Peyer's patch (tissue), 4 donors: ENCODE measurements around the gene BGN. TPM values are rescaled to one million over a fixed set of nuclear protein-coding genes. Genes with fewer than 3 reads are reported as not detected.

Source experiments
- DNase-seq, 3 donors: peaks; one replicate each; pipeline ENCODE4 v3.0.0-alpha.2; 2017 to 2019
- H3K27ac ChIP-seq, 4 donors: fragments of 200-600 bp; sonication (generic); one replicate each; pipeline ENCODE4 v1.5.1; 2016 to 2019
- H3K27me3 ChIP-seq, 2 donors: fragments of 200-600 bp; sonication (generic); one replicate each; pipeline ENCODE4 v1.5.1; 2019
- H3K36me3 ChIP-seq, 3 donors: fragments of 200-600 bp; sonication (generic); one replicate each; pipeline ENCODE4 v1.5.1; 2016 to 2019
- H3K4me1 ChIP-seq, 4 donors: fragments of 200-600 bp; sonication (generic); one replicate each; pipeline ENCODE4 v1.5.1; 2016 to 2019
- H3K4me3 ChIP-seq, 4 donors: fragments of 200-600 bp; sonication (generic); 1 replicate in 3 of 4; 2 replicates in 1 of 4; pipeline ENCODE4 v1.5.1; 2016 to 2019; ENCODE audit warnings: mild to moderate bottlenecking in 1 of 4
- H3K9me3 ChIP-seq, 4 donors: fragments of 200-600 bp; sonication (generic); one replicate each; pipeline ENCODE4 v1.5.1; 2016 to 2019; ENCODE audit warnings: mild to moderate bottlenecking in 1 of 4
- POLR2A ChIP-seq, 2 donors: fragments of 450-650 bp; IDR thresholded peaks; one replicate each; pipeline ENCODE4 v1.5.1; 2017; ENCODE audit warnings: antibody characterized with exemption in 2 of 2, mild to moderate bottlenecking in 2 of 2, moderate library complexity in 2 of 2
- total RNA-seq, 4 donors: library from RNA; depleted of rRNA; stranded (reverse); fragments of >200 nt; gene quantifications; one replicate each; pipeline ENCODE4 v1.1.0, GENCODE V29; 2016
- TF ChIP-seq, protein P1 (sequence below), 6 experiments: fragments of 450-650 bp in 4 of 6; fragments of 200-600 bp in 2 of 6; sonication (generic) in 1 of 6; IDR thresholded peaks; one replicate each; pipeline ENCODE4 v1.5.1; 2017 to 2019; ENCODE audit warnings: antibody characterized with exemption in 6 of 6, mild to moderate bottlenecking in 3 of 6, moderate library complexity in 1 of 6

The BGN gene
- total RNA-seq, 4 donors from 2014 or later = 2.5 to 28.9 (median 11.7) TPM

DNA sequence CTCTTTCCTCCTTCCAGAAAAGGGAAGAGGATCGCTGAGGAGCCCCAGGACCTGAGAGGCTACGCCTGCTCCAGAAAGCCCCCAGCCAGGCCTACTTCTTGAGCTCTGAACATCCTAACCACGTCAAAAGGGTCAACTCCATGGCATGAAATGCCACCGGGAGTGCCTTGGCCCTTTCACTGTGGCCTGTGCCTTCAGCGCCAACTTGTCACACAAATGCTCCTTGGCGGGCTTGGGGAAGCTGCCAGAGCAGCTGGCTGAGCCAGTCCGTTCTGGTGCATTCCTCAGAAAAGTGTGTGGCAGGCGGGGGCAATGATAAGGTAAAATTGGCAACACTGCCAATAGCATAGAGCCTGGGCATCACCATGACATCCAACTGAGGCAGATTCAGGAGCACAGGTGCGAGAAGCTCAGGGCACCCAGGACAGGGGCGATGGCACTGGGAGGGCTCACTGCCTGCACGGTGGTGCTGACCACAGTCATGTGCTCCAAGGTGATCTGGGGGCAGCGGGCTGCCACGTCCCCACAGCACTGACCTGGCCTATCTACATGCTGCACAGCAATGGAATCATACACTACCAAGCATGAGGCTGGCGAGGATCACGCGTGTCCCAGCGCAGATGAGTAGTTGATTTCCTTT lies 36.8 kb upstream of the BGN start:
- no peaks in the 10 kb centered on the region for H3K9me3 ChIP-seq
- H3K27ac ChIP-seq = no peak overlapping the region
- no peak overlapping the region for H3K4me3 ChIP-seq
- H3K27me3 ChIP-seq = no peaks in the 10 kb centered on the region
- TF ChIP-seq, protein P1, sequence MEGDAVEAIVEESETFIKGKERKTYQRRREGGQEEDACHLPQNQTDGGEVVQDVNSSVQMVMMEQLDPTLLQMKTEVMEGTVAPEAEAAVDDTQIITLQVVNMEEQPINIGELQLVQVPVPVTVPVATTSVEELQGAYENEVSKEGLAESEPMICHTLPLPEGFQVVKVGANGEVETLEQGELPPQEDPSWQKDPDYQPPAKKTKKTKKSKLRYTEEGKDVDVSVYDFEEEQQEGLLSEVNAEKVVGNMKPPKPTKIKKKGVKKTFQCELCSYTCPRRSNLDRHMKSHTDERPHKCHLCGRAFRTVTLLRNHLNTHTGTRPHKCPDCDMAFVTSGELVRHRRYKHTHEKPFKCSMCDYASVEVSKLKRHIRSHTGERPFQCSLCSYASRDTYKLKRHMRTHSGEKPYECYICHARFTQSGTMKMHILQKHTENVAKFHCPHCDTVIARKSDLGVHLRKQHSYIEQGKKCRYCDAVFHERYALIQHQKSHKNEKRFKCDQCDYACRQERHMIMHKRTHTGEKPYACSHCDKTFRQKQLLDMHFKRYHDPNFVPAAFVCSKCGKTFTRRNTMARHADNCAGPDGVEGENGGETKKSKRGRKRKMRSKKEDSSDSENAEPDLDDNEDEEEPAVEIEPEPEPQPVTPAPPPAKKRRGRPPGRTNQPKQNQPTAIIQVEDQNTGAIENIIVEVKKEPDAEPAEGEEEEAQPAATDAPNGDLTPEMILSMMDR (IDR thresholded peaks at IDR 0.05) = no peak
- no peak for TF ChIP-seq POLR2A (IDR thresholded peaks at IDR 0.05)
- no peaks in the 10 kb centered on the region for H3K4me1 ChIP-seq
- DNase-seq = no peak
- peaks cover 0 to 7% (median 0%) of the 10 kb centered on the region in 3 donors for H3K36me3 ChIP-seq

DNA sequence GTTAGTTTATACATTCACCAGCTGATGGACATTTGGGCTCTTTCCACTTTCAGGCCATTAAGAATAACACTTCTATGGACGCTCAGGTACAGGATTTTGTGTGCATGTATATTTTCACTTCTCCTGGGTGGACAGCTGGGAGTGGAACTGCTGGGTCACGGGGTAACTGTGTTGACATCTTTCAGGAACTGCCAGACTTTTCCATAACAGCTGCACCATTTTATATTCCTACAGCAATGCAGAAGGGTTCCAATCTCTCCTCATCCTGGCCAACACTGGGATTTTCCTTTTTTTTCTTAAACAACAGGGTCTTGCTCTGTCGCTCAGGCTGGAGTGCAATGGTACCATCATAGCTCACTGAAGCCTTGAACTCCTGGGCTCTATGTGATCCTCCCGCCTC lies 36.3 kb upstream of the BGN start:
- peaks cover 0 to 7% (median 0%) of the 10 kb centered on the region in 3 donors for H3K36me3 ChIP-seq

DNA sequence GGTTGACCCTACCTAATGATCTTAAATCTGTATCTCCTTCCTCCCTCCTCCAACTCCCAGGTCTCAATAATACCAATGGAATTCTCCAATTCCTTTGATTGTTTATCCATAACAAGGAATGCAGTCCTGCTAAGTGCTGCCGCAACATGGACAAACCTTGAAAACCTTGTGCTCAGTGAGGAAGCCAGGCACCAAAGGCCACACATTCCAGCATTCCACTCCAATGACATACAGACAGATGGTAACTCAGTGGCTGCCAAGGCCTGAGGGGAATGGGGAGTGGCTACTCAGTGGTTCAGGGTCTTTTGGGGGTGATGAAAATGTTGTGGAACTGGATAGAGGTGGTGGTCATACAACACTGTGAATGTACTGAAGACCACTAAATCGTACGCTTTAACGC lies 34.8 kb upstream of the BGN start:
- H3K27ac ChIP-seq = no peak overlapping the region
- no peaks in the 10 kb centered on the region for H3K9me3 ChIP-seq
- no peaks in the 10 kb centered on the region for H3K4me1 ChIP-seq
- H3K36me3 ChIP-seq = peaks cover 0 to 3% (median 0%) of the 10 kb centered on the region in 3 donors
- DNase-seq = no peak
- no peaks in the 10 kb centered on the region for H3K27me3 ChIP-seq
- no peak overlapping the region for H3K4me3 ChIP-seq
- no peak for TF ChIP-seq POLR2A (IDR thresholded peaks at IDR 0.05)
- TF ChIP-seq, protein P1 (IDR thresholded peaks at IDR 0.05) = no peak

More for the DNA sequence above, 36.3 kb upstream of the BGN start:
- TF ChIP-seq POLR2A (IDR thresholded peaks at IDR 0.05) = no peak
- TF ChIP-seq, protein P1 (IDR thresholded peaks at IDR 0.05) = no peak
- Histone ChIP-seq H3K4me1 (no peaks in the 10 kb centered on the region), H3K27ac (no peak overlapping the region), H3K27me3 (no peaks in the 10 kb centered on the region), H3K4me3 (no peak overlapping the region), H3K9me3 (no peaks in the 10 kb centered on the region)
- DNase-seq = no peak

DNA sequence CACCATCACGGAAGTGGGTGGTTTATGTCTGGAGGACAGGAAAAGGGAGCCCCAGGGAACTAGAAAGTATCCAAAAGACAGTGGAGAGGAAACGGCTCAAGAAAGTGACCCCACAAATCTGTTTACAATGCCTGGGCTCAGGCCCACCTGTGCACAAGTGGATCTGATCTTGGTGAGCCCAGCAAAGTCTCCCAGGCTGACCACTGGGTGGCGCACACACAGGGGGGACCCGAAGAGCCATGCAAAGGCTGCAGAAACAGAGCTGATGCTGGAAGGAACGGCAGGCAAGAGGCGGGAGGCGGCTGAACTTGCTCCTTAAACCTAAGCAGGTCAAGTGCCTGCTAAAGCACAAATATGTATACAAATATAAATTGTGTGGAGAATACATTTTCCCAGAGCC lies 34.0 kb upstream of the BGN start:
- peak in 2 of 3 donors; percentile 32 to 69 for DNase-seq
- no peak overlapping the region for H3K27ac ChIP-seq
- H3K9me3 ChIP-seq = no peaks in the 10 kb centered on the region
- TF ChIP-seq POLR2A (IDR thresholded peaks at IDR 0.05) = no peak
- TF ChIP-seq, protein P1 (IDR thresholded peaks at IDR 0.05) = peak; percentile 19 to 44 (median 34)
- H3K4me1 ChIP-seq = no peaks in the 10 kb centered on the region
- no peaks in the 10 kb centered on the region for H3K27me3 ChIP-seq
- no peak overlapping the region for H3K4me3 ChIP-seq
- no peaks in the 10 kb centered on the region for H3K36me3 ChIP-seq

DNA sequence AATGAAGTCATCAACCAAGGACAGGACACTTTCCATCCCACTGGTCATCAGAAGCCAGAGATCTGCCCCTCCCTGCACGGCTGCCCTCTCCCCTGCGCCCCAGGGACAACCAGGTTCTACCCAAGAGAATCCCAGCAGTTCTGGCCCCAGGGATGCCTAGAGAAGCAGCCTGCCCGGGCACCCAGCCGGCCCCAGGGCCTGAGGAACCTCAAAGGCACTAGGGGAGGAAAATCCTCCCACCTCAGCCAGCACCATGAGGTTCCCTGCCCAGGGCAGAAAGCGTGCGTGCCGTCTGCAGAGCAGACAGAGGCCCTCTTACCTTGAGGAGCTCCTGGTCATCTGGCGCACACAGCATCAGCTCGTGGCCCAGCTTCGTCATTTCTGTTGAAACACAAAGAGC lies 32.5 kb upstream of the BGN start:
- no peaks in the 10 kb centered on the region for H3K9me3 ChIP-seq
- TF ChIP-seq, protein P1 (IDR thresholded peaks at IDR 0.05) = no peak
- no peak for TF ChIP-seq POLR2A (IDR thresholded peaks at IDR 0.05)
- H3K36me3 ChIP-seq = no peaks in the 10 kb centered on the region
- H3K27ac ChIP-seq = no peak overlapping the region
- no peak overlapping the region for H3K4me3 ChIP-seq
- H3K27me3 ChIP-seq = no peaks in the 10 kb centered on the region
- DNase-seq = no peak
- no peaks in the 10 kb centered on the region for H3K4me1 ChIP-seq
